ENCODE measurements around the gene PRR20B.
"Not testable (repeated sequence)": the region's sequence is repeated elsewhere in the genome, so short reads cannot be mapped to it uniquely, and the experiment has no call there.

PRR20B gene

GRCh38 chr13:57147188-57147587 is at the start of gene PRR20B:
Gene PRR20B (plus strand): TSS chr13:57147488. CDS start chr13:57147875, 387 bp downstream.
- not testable (repeated sequence) for DNase-seq

GRCh38 chr13:57114945-57115344 is 32.3 kb upstream of the PRR20B start:
- no peak for DNase-seq

- no peak for DNase-seq
Observed at GRCh38 chr13:57123681-57124080, 23.6 kb upstream of the PRR20B start.

- DNase-seq, result no peak
Observed at GRCh38 chr13:57128909-57129308, 18.4 kb upstream of the PRR20B start.

GRCh38 chr13:57136093-57136492 is 11.2 kb upstream of the PRR20B start:
- DNase-seq, result no peak

GRCh38 chr13:57137585-57137984 is 9.7 kb upstream of the PRR20B start:
- no peak for DNase-seq

- DNase-seq, result no peak
Observed at GRCh38 chr13:57138988-57139387, 8.3 kb upstream of the PRR20B start.

- not testable (repeated sequence) for DNase-seq
Observed at GRCh38 chr13:57139781-57140180, 7.5 kb upstream of the PRR20B start.

- DNase-seq, result not testable (repeated sequence)
Observed at GRCh38 chr13:57140235-57140968, 6.9 kb upstream of the PRR20B start, which contains the start of gene PRR20A. Gene PRR20A (plus strand): TSS chr13:57140918. CDS start chr13:57141305, 387 bp downstream.

- DNase-seq, result not testable (repeated sequence)
Observed at GRCh38 chr13:57148106-57148505, 818 bp downstream of the PRR20B start.

- DNase-seq, result not testable (repeated sequence)
Observed at GRCh38 chr13:57153761-57154160, 6.5 kb downstream of the PRR20B start, which contains the start of gene PRR20C. Gene PRR20C (plus strand): TSS chr13:57154061. CDS start chr13:57154448, 387 bp downstream.

GRCh38 chr13:57160332-57160731 is 13.0 kb downstream of the PRR20B start, which contains the start of gene PRR20D:
Gene PRR20D (plus strand): TSS chr13:57160632. CDS start chr13:57161019, 387 bp downstream.
- not testable (repeated sequence) for DNase-seq

GRCh38 chr13:57166897-57167296 is 19.6 kb downstream of the PRR20B start, which contains the start of gene PRR20E:
Gene PRR20E (plus strand): TSS chr13:57167197. CDS start chr13:57167584, 387 bp downstream.
- not testable (repeated sequence) for DNase-seq

- no peak for DNase-seq
Observed at GRCh38 chr13:57191667-57192066, 44.4 kb downstream of the PRR20B start.

Measured in stimulated activated naive CD4-positive, alpha-beta T cell (primary cell).